DMS79 (cell line): ENCODE data around the gene OR1L8.
"Not testable (repeated sequence)": the region's sequence is repeated elsewhere in the genome, so short reads cannot be mapped to it uniquely, and the experiment has no call there.

ENCODE experiments used
- DNase-seq: peaks from one replicate; lab custom pipeline; 2025; lab: John Stamatoyannopoulos, UW

Gene OR1L8

GRCh38 chr9:122583284-122583683, at the start of gene OR1L8:
Gene OR1L8, minus strand, starts transcription at chr9:122583384. Its CDS starts 14,907 bp downstream, at chr9:122568477.
- not testable (repeated sequence) for DNase-seq

GRCh38 chr9:122619996-122620395, 36.8 kb upstream of the OR1L8 start:
- no peak for DNase-seq

- no peak for DNase-seq
Observed at GRCh38 chr9:122614362-122614761, 31.2 kb upstream of the OR1L8 start, which contains the start of gene OR1Q1. Gene OR1Q1, plus strand, starts transcription at chr9:122614738. Its CDS starts 0 bp downstream, at chr9:122614738.

- DNase-seq = no peak
Observed at GRCh38 chr9:122609804-122610203, 26.6 kb upstream of the OR1L8 start.

GRCh38 chr9:122606587-122606986, 23.4 kb upstream of the OR1L8 start:
- no peak for DNase-seq

- DNase-seq = no peak
Observed at GRCh38 chr9:122605691-122606090, 22.5 kb upstream of the OR1L8 start.

GRCh38 chr9:122580360-122580759, 2.8 kb downstream of the OR1L8 start:
- no peak for DNase-seq

- no peak for DNase-seq
Observed at GRCh38 chr9:122579874-122580273, 3.3 kb downstream of the OR1L8 start.

GRCh38 chr9:122572456-122572855, 10.7 kb downstream of the OR1L8 start:
- no peak for DNase-seq

GRCh38 chr9:122567901-122568300, 15.3 kb downstream of the OR1L8 start:
- no peak for DNase-seq

GRCh38 chr9:122562134-122562760, 20.9 kb downstream of the OR1L8 start:
- DNase-seq = no peak

- no peak for DNase-seq
Observed at GRCh38 chr9:122561446-122561845, 21.7 kb downstream of the OR1L8 start.

- DNase-seq = no peak
Observed at GRCh38 chr9:122552812-122553211, 30.4 kb downstream of the OR1L8 start, which contains the start of gene OR1N2. Gene OR1N2, plus strand, starts transcription at chr9:122553112. Its CDS starts 100 bp downstream, at chr9:122553212.

- DNase-seq = no peak
Observed at GRCh38 chr9:122551371-122551770, 31.8 kb downstream of the OR1L8 start.

- DNase-seq = no peak
Observed at GRCh38 chr9:122546196-122546595, 37.0 kb downstream of the OR1L8 start.

- DNase-seq = no peak
Observed at GRCh38 chr9:122538757-122539156, 44.4 kb downstream of the OR1L8 start.

GRCh38 chr9:122537066-122537465, 46.1 kb downstream of the OR1L8 start:
- DNase-seq = not testable (repeated sequence)

- no peak for DNase-seq
Observed at GRCh38 chr9:122536134-122536533, 47.0 kb downstream of the OR1L8 start.

GRCh38 chr9:122531157-122531556, 52.0 kb downstream of the OR1L8 start:
- DNase-seq = not testable (repeated sequence)

- DNase-seq = no peak
Observed at GRCh38 chr9:122527193-122527592, 56.0 kb downstream of the OR1L8 start, which contains the start of gene OR1N1. Gene OR1N1, minus strand, starts transcription at chr9:122527293. Its CDS starts 0 bp downstream, at chr9:122527293.

- no peak for DNase-seq
Observed at GRCh38 chr9:122526602-122527001, 56.6 kb downstream of the OR1L8 start.

GRCh38 chr9:122519376-122519775, 63.8 kb downstream of the OR1L8 start:
- no peak for DNase-seq

- DNase-seq = no peak
Observed at GRCh38 chr9:122518841-122519240, 64.3 kb downstream of the OR1L8 start, which contains the start of gene OR1J4. Gene OR1J4, plus strand, starts transcription at chr9:122519141. Its CDS starts 0 bp downstream, at chr9:122519141.

GRCh38 chr9:122518226-122518625, 65.0 kb downstream of the OR1L8 start:
- DNase-seq = no peak
